Neural cell (in vitro differentiated cells): Measurements from ENCODE around the gene UBAP2. TPM values are rescaled to one million over a fixed set of nuclear protein-coding genes. Genes with fewer than 3 reads are reported as not detected.
"Not testable (repeated sequence)": the region's sequence is repeated elsewhere in the genome, so short reads cannot be mapped to it uniquely, and the experiment has no call there.

Experiments
- H2AFZ ChIP-seq: fragments of 200-600, 300-800 bp; sonication (generic), shearing (Covaris generic); 2 replicates; pipeline ENCODE4 v1.6.0; 2014; ENCODE audit warnings: low read depth, mild to moderate bottlenecking, antibody characterized with exemption, low read length, moderate library complexity
- H3F3A ChIP-seq: fragments of 200-600 bp; shearing (Covaris generic); 2 replicates; pipeline ENCODE4 v1.6.1; 2016; ENCODE audit warnings: mild to moderate bottlenecking, moderate library complexity, mixed read lengths, antibody characterized with exemption, low read length; ENCODE audit not compliant: insufficient read depth, poor library complexity, severe bottlenecking
- H3K27ac ChIP-seq: fragments of 200-600, 300-800 bp; sonication (generic), shearing (Covaris generic); 2 replicates; pipeline ENCODE4 v1.5.1; 2014; ENCODE audit warnings: mild to moderate bottlenecking, low read length, moderate library complexity
- H3K27me3 ChIP-seq: fragments of 300-800, 200-600 bp; sonication (generic), shearing (Covaris generic); 2 replicates; pipeline ENCODE4 v1.6.0; 2014; ENCODE audit warnings: mild to moderate bottlenecking, low read depth, low read length, moderate library complexity; ENCODE audit not compliant: insufficient read depth
- H3K36me3 ChIP-seq: fragments of 300-800, 200-600 bp; sonication (generic), shearing (Covaris generic); 2 replicates; pipeline ENCODE4 v1.5.1; 2014; ENCODE audit warnings: mild to moderate bottlenecking, antibody characterized with exemption, low read length, moderate library complexity; ENCODE audit not compliant: insufficient read depth
- H3K4me2 ChIP-seq: fragments of 300-800, 200-600 bp; sonication (generic), shearing (Covaris generic); 2 replicates; pipeline ENCODE4 v1.6.0; 2014; ENCODE audit warnings: mild to moderate bottlenecking, low read length
- H3K4me3 ChIP-seq: fragments of 300-800, 200-600 bp; sonication (generic), shearing (Covaris generic); 2 replicates; pipeline ENCODE4 v1.5.1; 2014; ENCODE audit warnings: mild to moderate bottlenecking, low read length, moderate library complexity
- H3K79me2 ChIP-seq: fragments of 200-600 bp; shearing (Covaris generic); replicated peaks from 2 replicates; pipeline ENCODE4 v1.6.0; 2014; ENCODE audit warnings: mild to moderate bottlenecking, low read length, moderate library complexity; ENCODE audit not compliant: insufficient read depth
- H3K9ac ChIP-seq: fragments of 300-800, 200-600 bp; sonication (generic), shearing (Covaris generic); 2 replicates; pipeline ENCODE4 v1.6.1; 2016; ENCODE audit warnings: mild to moderate bottlenecking, low read length, mixed read lengths
- H3K9me2 ChIP-seq: fragments of 200-600 bp; shearing (Covaris generic); 2 replicates; pipeline ENCODE4 v1.6.1; 2016; ENCODE audit warnings: mild to moderate bottlenecking, low read length, mixed read lengths; ENCODE audit not compliant: insufficient read depth
- H3K9me3 ChIP-seq: fragments of 200-600, 300-800 bp; sonication (generic), shearing (Covaris generic); 2 replicates; pipeline ENCODE4 v1.6.1; 2016; ENCODE audit warnings: mild to moderate bottlenecking, mixed run types, low read length, moderate library complexity, mixed read lengths
- H4K20me1 ChIP-seq: fragments of 200-600 bp; shearing (Covaris generic); 2 replicates; pipeline ENCODE4 v1.6.1; 2016; ENCODE audit warnings: mild to moderate bottlenecking, mixed run types; ENCODE audit not compliant: insufficient read depth
- EP300 ChIP-seq: fragments of 450-650 bp; conservative IDR thresholded peaks from 2 replicates; pipeline ENCODE4 v1.6.1; 2014; ENCODE audit warnings: antibody characterized with exemption, mild to moderate bottlenecking, moderate library complexity; ENCODE audit not compliant: poor library complexity, severe bottlenecking
- EZH2 ChIP-seq: fragments of 200-600, 300-800 bp; shearing (Covaris generic), sonication (generic); IDR thresholded peaks from 2 replicates; pipeline ENCODE4 v1.6.1; 2014; ENCODE audit warnings: antibody characterized with exemption, low read length, borderline replicate concordance, mild to moderate bottlenecking; ENCODE audit not compliant: insufficient read depth, poor library complexity, severe bottlenecking
- MXI1 ChIP-seq: fragments of 450-650 bp; conservative IDR thresholded peaks from 2 replicates; pipeline ENCODE4 v1.6.1; 2014; ENCODE audit warnings: antibody characterized with exemption, mild to moderate bottlenecking; ENCODE audit not compliant: poor library complexity, severe bottlenecking
- POLR2AphosphoS5 ChIP-seq: IDR thresholded peaks from 2 replicates; pipeline ENCODE4 v1.6.1; 2012
- RAD21 ChIP-seq: fragments of 450-650 bp; conservative IDR thresholded peaks from 2 replicates; pipeline ENCODE4 v1.6.1; 2014; ENCODE audit warnings: antibody characterized with exemption, mild to moderate bottlenecking, moderate library complexity
- SMC3 ChIP-seq: fragments of 450-650 bp; conservative IDR thresholded peaks from 2 replicates; pipeline ENCODE4 v1.6.1; 2014; ENCODE audit warnings: antibody characterized with exemption, mild to moderate bottlenecking, moderate library complexity; ENCODE audit not compliant: poor library complexity
- TAF1 ChIP-seq: IDR thresholded peaks from 2 replicates; pipeline ENCODE4 v1.6.1; 2012; ENCODE audit warnings: low read depth
- polyA plus RNA-seq: library from polyadenylated mRNA; depleted of rRNA; stranded (reverse); fragments of >200 nt; gene quantifications from 2 replicates; pipeline ENCODE4 v1.2.3, GENCODE V29; 2014
- TF ChIP-seq, protein P1 (sequence below): fragments of 450-650 bp; IDR thresholded peaks from 2 replicates; pipeline ENCODE4 v1.5.1; 2014; ENCODE audit warnings: antibody characterized with exemption, mild to moderate bottlenecking, moderate library complexity; ENCODE audit not compliant: poor library complexity, severe bottlenecking
- TF ChIP-seq, protein P2 (sequence below): IDR thresholded peaks from 2 replicates; pipeline ENCODE4 v1.6.1; 2012; ENCODE audit warnings: borderline replicate concordance

The UBAP2 gene
- polyA plus RNA-seq, 1 donor from 2014 or later: 9.2 TPM

DNA sequence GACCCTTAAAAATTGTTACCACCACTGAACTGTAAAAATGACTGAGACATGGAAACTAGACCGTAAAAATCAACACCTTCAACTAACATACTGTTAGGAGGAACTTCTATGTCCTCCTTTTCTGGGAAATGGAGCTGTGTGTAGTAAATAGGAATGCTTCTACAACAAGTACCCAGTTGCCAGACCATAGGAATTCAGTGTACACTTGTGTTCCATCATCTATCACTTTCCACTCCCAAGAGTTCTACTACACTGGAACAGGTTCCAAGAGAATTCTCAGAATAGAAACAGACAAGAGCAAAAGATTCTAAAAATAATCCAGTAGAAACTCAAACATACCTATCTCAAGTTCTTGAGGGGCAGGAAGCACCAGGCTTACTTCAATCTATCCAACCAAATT is 23.6 kb downstream of the UBAP2 start:
- TF ChIP-seq, protein P1, sequence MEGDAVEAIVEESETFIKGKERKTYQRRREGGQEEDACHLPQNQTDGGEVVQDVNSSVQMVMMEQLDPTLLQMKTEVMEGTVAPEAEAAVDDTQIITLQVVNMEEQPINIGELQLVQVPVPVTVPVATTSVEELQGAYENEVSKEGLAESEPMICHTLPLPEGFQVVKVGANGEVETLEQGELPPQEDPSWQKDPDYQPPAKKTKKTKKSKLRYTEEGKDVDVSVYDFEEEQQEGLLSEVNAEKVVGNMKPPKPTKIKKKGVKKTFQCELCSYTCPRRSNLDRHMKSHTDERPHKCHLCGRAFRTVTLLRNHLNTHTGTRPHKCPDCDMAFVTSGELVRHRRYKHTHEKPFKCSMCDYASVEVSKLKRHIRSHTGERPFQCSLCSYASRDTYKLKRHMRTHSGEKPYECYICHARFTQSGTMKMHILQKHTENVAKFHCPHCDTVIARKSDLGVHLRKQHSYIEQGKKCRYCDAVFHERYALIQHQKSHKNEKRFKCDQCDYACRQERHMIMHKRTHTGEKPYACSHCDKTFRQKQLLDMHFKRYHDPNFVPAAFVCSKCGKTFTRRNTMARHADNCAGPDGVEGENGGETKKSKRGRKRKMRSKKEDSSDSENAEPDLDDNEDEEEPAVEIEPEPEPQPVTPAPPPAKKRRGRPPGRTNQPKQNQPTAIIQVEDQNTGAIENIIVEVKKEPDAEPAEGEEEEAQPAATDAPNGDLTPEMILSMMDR: no peak
- TF ChIP-seq POLR2AphosphoS5: no peak
- TF ChIP-seq, protein P2, sequence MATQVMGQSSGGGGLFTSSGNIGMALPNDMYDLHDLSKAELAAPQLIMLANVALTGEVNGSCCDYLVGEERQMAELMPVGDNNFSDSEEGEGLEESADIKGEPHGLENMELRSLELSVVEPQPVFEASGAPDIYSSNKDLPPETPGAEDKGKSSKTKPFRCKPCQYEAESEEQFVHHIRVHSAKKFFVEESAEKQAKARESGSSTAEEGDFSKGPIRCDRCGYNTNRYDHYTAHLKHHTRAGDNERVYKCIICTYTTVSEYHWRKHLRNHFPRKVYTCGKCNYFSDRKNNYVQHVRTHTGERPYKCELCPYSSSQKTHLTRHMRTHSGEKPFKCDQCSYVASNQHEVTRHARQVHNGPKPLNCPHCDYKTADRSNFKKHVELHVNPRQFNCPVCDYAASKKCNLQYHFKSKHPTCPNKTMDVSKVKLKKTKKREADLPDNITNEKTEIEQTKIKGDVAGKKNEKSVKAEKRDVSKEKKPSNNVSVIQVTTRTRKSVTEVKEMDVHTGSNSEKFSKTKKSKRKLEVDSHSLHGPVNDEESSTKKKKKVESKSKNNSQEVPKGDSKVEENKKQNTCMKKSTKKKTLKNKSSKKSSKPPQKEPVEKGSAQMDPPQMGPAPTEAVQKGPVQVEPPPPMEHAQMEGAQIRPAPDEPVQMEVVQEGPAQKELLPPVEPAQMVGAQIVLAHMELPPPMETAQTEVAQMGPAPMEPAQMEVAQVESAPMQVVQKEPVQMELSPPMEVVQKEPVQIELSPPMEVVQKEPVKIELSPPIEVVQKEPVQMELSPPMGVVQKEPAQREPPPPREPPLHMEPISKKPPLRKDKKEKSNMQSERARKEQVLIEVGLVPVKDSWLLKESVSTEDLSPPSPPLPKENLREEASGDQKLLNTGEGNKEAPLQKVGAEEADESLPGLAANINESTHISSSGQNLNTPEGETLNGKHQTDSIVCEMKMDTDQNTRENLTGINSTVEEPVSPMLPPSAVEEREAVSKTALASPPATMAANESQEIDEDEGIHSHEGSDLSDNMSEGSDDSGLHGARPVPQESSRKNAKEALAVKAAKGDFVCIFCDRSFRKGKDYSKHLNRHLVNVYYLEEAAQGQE: no peak
- no peak for TF ChIP-seq SMC3
- Histone ChIP-seq H3F3A (no peaks in the 10 kb centered on the region), H2AFZ (no peak overlapping the region), H3K9me3 (no peaks in the 10 kb centered on the region), H3K36me3 (no peaks in the 10 kb centered on the region), H3K4me2 (no peak overlapping the region), H3K27me3 (no peaks in the 10 kb centered on the region), H3K4me3 (no peak overlapping the region), H3K79me2 (peaks cover 42% of the 10 kb centered on the region), H3K9me2 (no peaks in the 10 kb centered on the region), H3K27ac (no peak overlapping the region), H4K20me1 (no peaks in the 10 kb centered on the region), H3K9ac (no peak overlapping the region)

DNA sequence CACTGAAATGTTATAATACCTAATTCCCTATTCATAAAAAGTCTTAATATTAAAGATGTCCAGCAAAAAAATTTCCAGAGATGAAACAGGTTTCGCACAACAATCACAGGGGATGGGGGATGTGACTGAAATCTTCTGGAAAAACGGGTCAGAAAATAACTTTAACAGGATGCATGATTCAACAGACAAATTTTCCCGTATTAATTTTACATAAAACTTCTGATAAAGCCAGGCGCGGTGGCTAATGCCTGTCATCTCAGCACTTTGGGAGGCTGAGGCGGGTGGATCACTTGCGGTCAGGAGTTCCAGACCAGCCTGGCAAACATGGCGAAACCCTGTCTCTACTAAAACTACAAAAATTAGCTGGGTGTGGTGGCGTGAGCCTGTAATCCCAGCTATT is 24.2 kb downstream of the UBAP2 start:
- H3K36me3 ChIP-seq, H3K9me2 ChIP-seq, H3F3A ChIP-seq, H3K4me2 ChIP-seq, H2AFZ ChIP-seq, H4K20me1 ChIP-seq, H3K4me3 ChIP-seq, H3K9me3 ChIP-seq, H3K27ac ChIP-seq, H3K9ac ChIP-seq, H3K27me3 ChIP-seq: not testable (repeated sequence)
- H3K79me2 ChIP-seq: peaks cover 42% of the 10 kb centered on the region

DNA sequence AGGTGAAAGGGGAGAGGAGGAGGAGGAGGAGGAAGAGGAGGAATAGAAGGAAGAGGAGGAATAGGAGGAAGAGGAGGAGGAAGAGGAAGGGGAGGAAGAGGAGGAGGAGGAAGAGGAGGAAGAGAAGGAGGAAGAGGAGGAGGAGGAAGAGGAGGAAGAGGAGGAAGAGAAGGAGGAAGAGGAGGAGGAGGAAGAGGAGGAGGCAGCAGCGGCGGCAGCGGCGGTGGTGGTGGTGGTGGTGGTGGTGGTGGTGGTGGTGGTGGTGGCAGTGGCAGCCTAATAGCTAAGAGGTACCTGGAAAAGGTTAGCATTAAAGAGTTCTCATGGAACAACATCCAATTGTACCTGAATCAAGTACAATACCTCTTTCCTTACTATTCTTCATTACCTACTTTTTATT is 32.5 kb downstream of the UBAP2 start:
- Histone ChIP-seq H4K20me1 (no peaks in the 10 kb centered on the region), H3F3A (no peaks in the 10 kb centered on the region), H3K9ac (no peak overlapping the region), H3K9me2 (no peaks in the 10 kb centered on the region), H3K79me2 (no peaks in the 10 kb centered on the region), H3K27me3 (no peaks in the 10 kb centered on the region), H3K4me2 (no peak overlapping the region), H3K27ac (no peak overlapping the region), H3K9me3 (no peaks in the 10 kb centered on the region), H2AFZ (no peak overlapping the region), H3K36me3 (no peaks in the 10 kb centered on the region), H3K4me3 (no peak overlapping the region)
- TF ChIP-seq, protein P2: no peak
- TF ChIP-seq EP300: no peak
- no peak for TF ChIP-seq SMC3
- no peak for TF ChIP-seq RAD21
- no peak for TF ChIP-seq EZH2
- TF ChIP-seq, protein P1: no peak
- no peak for TF ChIP-seq MXI1
- no peak for TF ChIP-seq POLR2AphosphoS5
- TF ChIP-seq TAF1: no peak
